GM19043 (cell line): ENCODE data around the gene GPR152.

Experiments
- ATAC-seq: cut with Tn5 transposase; IDR thresholded peaks from one replicate; pipeline ENCODE4 v1.9.1; 2021; ENCODE audit warnings: low read depth; ENCODE audit not compliant: unreplicated experiment

The GPR152 gene

GRCh38 chr11:67442504-67443404, 9.8 kb downstream of the GPR152 start:
- ATAC-seq: no peak

GRCh38 chr11:67441731-67442351, 10.7 kb downstream of the GPR152 start:
- no peak for ATAC-seq

GRCh38 chr11:67441098-67441563, 11.4 kb downstream of the GPR152 start:
- ATAC-seq: no peak

GRCh38 chr11:67440229-67441097, 12.1 kb downstream of the GPR152 start:
- ATAC-seq: no peak

GRCh38 chr11:67439321-67440228, 13.0 kb downstream of the GPR152 start:
- ATAC-seq: no peak

- ATAC-seq: no peak
Measured at GRCh38 chr11:67438158-67438902, 14.2 kb downstream of the GPR152 start.

- no peak for ATAC-seq
Measured at GRCh38 chr11:67437809-67438157, 14.7 kb downstream of the GPR152 start.

- no peak for ATAC-seq
Measured at GRCh38 chr11:67437082-67437808, 15.3 kb downstream of the GPR152 start, which contains the start of gene PTPRCAP. PTPRCAP (minus strand) TSS chr11:67437682; CDS start chr11:67437619, 63 bp downstream.

- peak; percentile 42 for ATAC-seq
Measured at GRCh38 chr11:67436459-67437081, 16.0 kb downstream of the GPR152 start.

GRCh38 chr11:67435727-67436458, 16.6 kb downstream of the GPR152 start:
- no peak for ATAC-seq

GRCh38 chr11:67435031-67435726, 17.4 kb downstream of the GPR152 start:
- no peak for ATAC-seq

GRCh38 chr11:67434395-67434881, 18.1 kb downstream of the GPR152 start:
- ATAC-seq: no peak

GRCh38 chr11:67433536-67434394, 18.8 kb downstream of the GPR152 start:
- no peak for ATAC-seq

- no peak for ATAC-seq
Measured at GRCh38 chr11:67432655-67433349, 19.7 kb downstream of the GPR152 start.
